NCI-H345 (cell line): ENCODE results near the gene ABCG1.

Experiments
- DNase-seq: peaks from one replicate; lab custom pipeline; 2025; lab: John Stamatoyannopoulos, UW

Gene ABCG1

DNA sequence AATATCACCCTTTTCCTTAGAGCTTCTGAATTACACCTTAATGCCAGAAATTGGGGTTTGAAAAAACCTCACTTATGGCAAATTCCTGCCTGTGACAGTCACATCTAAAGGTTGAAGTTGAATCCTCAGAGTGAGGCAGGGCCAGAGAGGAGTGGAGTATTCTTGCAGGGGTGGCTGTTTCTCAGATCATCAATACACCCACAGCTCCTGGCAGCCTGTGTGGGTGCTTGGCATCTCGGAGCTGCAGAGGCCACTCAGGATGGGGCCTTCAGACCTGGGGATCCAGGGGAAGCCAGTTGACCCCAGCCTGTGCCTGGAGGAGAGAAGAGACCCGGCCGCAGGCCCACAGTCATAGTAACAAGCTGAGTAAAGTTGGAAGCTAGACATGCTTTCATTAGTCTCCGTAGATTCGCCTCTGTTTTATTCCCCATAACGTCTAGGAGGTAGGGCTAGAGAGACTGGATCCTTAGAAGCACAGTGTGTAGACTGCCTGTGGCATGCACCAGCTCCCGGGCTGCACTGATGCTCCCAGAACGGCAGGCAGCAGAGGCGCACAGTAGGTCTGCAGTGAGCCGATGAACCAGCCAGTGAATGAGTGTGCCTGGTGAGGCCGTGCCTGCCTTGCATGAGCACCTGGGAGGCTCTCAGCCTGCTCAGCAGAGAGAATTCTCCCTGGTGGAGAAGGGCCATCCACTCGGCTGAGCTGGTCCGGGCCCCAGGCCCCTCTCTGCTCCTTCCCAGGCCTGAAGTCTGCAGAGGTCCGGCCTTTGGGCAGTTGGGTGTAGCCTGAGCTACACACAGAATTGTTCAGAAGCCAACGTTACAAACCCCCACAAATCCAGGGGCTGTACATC, 53.4 kb downstream of the ABCG1 start:
- DNase-seq, result no peak

DNA sequence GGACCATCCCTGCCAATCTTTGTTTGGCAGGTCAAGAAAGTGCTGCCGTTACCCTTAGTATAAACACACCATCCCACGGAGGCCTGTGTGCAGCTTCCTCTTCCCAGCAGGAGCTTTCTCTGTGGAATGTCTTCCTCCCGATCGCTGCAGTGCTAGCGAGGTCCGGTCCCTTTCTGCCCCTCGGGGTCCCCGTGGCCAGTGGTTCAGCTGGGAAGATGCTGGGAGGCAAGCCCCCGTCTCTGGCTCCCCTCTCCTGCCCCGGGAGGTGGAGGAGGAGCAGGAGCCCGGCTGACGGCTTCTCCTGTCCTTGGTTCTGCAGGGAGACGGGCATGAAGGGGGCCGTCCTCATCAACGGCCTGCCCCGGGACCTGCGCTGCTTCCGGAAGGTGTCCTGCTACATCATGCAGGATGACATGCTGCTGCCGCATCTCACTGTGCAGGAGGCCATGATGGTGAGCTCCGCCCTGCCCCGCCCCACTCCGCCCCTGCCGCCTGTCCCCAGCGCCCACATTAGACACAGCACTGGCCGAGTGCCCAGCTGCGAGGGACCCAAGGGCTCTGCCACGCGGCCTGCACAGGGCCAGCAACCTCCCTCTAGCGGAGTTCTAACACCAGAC, 54.2 kb downstream of the ABCG1 start:
- no peak for DNase-seq

GRCh38 chr21:42276076-42276475, 57.1 kb downstream of the ABCG1 start:
- no peak for DNase-seq

- DNase-seq, result no peak
Observed at GRCh38 chr21:42276526-42277154, 57.7 kb downstream of the ABCG1 start.

GRCh38 chr21:42277593-42277992, 58.7 kb downstream of the ABCG1 start:
- no peak for DNase-seq

DNA sequence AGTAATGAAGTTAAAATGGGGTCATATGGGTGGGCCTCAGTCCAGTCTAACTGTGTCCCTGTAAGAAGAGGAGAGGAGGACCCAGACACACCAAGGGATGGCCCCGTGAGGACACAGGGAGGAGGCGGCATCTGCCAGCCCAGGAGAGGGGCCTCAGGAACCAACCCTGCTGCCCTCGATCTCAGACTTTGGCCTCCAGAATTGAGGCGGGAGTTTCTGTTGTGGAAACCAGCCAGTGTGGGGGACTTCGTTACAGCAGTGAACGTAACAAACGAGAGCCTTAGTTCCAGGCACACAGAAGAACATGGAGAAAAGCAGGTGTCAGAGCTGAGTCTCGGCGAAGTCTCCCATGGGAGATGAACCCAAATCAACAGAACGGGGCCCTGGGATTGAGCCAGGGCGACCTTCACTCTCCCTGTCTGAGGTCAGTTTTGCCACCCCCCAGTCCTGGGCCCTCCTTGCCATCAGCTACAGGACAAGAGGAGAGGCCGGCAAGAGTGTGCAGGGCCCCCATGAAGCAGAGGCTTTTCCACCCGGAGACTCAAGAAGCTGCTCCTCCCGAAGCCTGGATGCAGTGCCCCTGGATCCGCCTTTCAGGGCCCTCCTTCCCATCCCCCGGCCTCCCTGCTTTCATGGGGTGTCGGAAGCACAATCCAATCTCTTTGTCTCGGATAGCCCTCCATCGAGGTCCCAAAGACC, 59.7 kb downstream of the ABCG1 start:
- no peak for DNase-seq

DNA sequence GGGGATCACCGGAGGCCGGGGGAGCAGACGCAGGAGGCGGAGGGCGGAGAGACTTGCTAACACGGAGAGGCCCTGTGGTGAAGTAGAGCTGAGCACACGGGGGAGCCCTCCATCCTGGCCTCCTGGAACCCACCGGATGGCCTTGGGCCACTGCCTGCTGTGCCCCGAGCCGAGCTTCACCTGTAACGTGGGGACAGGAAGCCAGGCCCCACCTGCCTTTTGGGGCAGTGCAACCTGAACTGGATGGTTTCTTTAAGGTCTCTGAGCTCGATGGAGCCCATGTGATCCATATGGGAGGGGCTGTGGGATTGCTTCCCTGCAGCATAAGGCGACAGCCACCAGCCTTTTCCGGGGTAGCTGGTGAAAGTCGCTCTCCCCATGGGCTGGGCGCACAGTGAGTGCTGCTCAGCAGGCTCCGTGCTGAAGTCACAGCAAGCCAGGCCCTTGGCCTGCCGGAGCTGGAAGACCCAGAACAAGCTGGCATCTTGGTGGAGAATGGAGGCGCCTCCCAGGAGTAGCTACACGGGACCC, 60.5 kb downstream of the ABCG1 start:
- DNase-seq, result no peak

DNA sequence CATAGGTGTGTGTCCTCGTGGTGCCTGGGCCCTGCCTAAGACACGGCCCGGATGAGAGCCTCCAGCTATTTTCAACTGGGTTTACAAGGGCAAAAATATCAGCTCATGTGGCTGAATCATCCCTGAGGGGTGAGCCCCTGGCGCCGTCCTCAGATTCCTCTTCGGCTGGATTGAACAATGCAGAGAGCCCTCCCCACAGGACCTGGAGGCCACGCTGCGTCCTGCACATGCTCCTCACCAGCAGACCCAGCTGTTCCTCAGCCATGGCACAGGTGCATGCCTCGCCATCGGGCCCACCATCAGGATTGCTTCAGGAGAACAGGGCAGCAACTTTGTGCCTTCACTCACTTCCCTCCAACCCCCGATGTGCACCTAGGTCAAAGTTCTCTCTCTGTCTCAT, 60.9 kb downstream of the ABCG1 start:
- no peak for DNase-seq

DNA sequence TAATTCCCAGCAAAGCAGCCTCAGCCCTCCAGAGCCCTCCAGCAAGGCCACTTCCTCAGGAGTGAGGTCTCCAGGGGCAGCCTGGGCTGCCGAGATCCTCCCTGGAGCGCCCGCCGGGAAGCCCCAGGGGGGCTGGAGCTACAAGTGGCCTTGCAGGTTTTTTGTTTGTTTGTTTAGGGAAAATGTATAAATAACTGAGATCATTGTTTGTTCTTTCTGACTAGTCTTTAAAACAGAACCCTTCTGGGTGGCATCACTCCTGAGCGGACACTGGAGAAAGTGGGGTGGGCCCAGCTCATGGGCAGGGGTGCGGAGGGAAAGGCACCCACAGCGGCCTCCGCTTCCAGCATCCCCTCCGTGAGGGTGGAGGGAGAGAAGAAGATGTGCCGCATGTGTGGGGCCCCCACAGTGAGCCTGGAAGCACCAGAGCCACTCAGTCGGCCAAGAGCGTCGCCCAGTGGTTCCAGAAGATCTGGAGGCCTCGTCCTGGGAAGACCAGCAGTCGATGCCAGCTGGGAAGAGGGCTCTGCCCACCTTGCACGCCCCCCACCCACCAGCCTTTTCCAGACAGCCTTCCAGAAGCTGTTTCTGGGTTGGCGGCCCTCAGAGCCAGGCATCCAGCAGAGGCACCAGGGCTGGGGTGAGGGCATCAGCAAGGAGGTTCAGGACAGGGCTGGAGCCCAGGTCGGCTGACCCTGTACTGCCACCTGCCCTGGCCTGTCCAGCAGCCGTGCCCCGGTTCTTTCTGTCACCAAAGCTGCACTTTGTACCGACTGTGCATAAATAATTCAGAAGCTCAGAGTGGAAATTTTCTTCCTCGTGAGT, 61.6 kb downstream of the ABCG1 start:
- DNase-seq, result no peak

DNA sequence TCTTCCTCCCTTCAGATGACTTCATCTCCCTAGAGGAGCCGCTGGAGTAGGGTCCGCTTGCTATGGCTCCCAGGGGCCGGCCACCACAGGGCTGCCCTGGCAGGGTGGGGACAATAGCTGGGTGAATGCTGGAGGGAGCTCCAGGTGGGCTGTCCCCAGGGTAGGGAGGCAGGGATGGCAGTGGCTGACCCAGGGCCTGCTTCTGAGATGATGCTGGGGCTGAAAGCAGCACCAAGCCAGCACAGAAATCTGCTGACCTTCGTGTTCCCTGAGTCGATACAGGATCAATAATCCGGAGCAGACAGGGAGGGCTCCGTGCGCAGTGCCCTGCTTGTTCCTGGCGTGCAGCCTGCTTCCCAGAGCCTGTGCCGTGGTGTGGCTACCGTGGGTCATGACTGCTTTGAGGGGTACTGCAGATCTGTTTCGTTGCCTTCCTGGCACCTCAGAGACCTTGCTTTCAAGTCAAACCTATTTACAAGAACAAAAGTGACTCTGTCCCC, 62.3 kb downstream of the ABCG1 start:
- DNase-seq, result no peak

DNA sequence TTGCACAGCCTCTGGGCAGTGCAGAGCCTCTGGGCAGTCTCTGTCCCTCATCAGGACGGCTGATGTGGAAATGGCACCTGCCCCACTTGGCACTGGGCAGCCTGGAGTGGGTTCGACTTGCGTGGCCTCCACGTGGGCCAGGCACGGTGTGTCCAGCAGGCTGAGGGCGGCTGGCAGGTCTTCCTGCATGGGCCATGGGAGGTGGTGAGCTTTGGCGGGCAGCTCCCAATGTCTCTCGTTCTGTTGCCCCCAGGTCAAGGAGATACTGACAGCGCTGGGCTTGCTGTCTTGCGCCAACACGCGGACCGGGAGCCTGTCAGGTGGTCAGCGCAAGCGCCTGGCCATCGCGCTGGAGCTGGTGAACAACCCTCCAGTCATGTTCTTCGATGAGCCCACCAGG, 63.1 kb downstream of the ABCG1 start:
- DNase-seq, result no peak

DNA sequence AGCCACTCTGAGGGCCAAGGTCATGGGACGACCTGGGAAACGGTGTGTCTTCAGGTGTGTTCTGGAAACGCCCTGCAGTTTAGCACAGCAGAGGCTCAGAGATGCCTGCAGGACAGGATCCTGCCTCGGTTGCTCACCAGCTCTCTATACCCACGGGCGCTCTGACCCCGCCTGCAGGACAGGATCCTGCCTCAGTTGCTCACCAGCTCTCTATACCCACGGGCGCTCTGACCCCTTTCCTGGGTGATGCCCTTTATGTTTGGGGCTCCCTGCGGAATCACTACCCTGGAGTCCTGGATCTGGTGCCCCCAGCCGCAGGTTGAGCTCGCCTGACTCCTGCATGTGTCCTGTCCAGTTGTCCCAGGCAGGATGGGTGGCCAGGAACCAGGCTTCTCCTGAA, 63.8 kb downstream of the ABCG1 start:
- DNase-seq, result no peak

DNA sequence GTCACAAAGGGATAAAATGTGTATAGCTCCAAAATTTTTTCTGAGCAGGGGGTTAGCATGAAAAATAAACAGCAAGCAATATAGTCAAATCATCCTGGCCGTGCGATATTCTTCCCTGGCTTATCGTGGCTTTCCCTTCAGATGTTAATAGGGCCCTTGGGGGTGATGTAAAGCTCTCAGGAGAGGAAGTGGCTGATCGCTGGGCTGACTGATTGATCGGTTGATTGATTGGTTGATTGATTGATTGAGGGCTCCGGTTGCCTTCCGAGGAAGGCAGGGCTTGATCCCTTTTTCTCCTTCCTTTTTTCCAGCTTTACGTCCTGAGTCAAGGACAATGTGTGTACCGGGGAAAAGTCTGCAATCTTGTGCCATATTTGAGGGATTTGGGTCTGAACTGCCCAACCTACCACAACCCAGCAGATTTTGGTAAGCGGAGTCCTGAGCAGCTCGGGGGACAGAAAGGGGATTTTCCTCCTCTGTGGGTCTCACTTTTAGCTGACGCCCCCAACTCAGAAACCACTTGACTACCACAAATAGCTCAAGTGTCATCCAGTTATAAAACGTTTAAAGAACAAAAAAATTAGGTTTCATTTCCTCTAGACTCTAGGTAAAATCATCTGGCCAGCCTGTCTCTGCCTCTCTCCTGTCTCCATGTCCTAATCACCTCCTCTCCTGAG, 66.8 kb downstream of the ABCG1 start:
- no peak for DNase-seq

DNA sequence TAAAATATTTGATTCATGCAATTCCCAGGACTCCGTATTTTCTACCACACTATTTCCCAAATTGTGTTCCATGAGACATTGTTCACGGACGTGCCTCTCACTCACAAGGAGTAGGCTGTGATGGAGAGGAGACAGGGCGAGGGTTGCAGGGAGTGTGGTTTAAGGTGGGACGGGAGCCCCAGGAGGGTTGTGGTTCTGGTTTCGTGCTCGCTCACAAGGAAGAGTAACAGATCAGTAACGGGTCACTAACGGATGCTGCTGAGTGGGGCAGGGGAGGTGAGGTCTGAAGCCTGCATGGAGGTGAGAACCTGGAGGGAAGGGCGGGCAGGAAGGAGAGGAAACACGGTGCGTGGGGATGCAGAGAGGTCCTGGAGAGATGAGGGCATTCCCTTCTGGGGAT, 67.5 kb downstream of the ABCG1 start:
- DNase-seq, result no peak

- no peak for DNase-seq
Observed at GRCh38 chr21:42287193-42288083, 68.5 kb downstream of the ABCG1 start.

- no peak for DNase-seq
Observed at GRCh38 chr21:42288962-42289361, 70.0 kb downstream of the ABCG1 start.

DNA sequence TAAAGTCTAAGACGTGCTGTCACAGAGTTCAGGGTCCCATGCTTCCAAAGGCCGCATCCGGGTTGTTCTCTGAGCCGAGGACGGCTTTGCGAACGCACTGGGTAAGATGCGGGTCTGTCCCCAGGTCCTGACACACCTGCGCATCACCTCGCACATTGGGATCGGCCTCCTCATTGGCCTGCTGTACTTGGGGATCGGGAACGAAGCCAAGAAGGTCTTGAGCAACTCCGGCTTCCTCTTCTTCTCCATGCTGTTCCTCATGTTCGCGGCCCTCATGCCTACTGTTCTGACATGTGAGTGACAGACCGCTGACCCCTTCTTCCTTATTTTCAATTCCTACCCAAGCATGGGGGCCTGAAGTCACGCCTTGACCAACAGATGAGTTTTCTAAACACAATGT, 71.0 kb downstream of the ABCG1 start:
- no peak for DNase-seq

- no peak for DNase-seq
Observed at GRCh38 chr21:42290505-42290904, 71.6 kb downstream of the ABCG1 start.

DNA sequence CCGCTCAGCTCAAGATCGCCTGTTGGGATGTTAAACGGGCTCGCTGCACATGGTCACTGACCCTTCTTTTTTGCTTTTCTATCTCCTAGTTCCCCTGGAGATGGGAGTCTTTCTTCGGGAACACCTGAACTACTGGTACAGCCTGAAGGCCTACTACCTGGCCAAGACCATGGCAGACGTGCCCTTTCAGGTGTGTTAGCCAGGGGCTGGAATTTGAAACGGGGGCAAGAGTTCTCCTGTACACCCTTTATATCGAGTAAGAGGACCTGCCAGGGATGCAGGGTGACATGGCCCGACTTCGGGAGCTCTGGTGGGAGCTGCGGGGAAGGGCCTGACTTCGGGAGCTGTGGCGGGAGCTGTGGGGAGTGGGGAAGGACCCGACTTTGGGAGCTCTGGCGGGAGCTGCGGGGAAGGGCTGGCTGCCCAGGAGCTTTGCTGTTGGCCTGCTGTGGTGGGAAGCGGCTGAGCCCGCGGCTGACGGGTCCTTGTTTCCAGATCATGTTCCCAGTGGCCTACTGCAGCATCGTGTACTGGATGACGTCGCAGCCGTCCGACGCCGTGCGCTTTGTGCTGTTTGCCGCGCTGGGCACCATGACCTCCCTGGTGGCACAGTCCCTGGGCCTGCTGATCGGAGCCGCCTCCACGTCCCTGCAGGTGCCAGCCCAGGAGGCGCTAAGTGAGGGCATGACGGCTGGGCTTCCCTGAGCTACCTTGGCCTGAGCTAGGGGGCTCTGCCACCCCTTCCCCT, 72.2 kb downstream of the ABCG1 start:
- DNase-seq, result no peak
